Measurements from ENCODE around the gene ZNF768. TPM values are rescaled to one million over a fixed set of nuclear protein-coding genes. Genes with fewer than 3 reads are reported as not detected.
"Not testable (repeated sequence)": the region's sequence is repeated elsewhere in the genome, so short reads cannot be mapped to it uniquely, and the experiment has no call there.

The ZNF768 gene
- total and polyA plus RNA-seq, 2 of the 13 experiments (the other 11 are each of a cell fraction or from before 2014, with no cell fraction given), result 26.7 to 34.4 TPM

DNA sequence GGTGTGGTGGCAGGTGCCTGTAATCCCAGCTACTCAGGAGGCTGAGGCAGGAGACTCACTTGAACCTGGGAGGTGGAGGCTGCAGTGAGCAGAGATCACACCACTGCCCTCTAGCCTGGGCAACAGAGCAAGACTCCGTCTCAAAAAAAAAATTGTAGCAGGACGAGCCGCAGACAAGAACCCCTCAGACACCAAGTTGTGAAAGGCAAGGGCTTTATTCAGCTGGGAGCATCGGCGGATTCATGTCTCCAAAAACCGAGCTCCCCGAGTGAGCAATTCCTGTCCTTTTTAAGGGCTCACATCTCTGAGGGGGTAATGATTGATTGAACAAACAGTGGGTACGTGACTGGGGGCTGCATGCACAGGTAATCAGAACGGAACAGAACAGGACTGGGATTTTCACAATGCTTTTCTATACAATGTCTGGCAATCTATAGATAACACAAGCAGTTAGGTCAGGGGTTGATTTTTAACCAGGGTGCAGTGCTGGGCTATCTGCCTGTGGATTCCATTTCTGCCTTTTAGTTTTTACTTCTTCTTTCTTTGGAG lies 14.6 kb upstream of the ZNF768 start (continued):
- TF ChIP-seq ZNF766 (CRISPR knock-in tag; IDR thresholded peaks at IDR 0.05; ENCODE audit: borderline replicate concordance) (peak; percentile 23; the same call in 1 of the 2 replicates), SP4 (CRISPR knock-in tag; IDR thresholded peaks at IDR 0.05) (0 out of 2 replicates have a peak, but pooled peaks have one; percentile 38), SPEN (CRISPR knock-in tag; IDR thresholded peaks at IDR 0.05; ENCODE audit: low read depth) (peak; percentile 52), ZNF124 (CRISPR knock-in tag; IDR thresholded peaks at IDR 0.05) (peak; percentile 19; the same call in 1 of the 2 replicates), PITX1 (CRISPR knock-in tag; IDR thresholded peaks at IDR 0.05) (peak; percentile 88), POLR2AphosphoS5 (IDR thresholded peaks at IDR 0.05; ENCODE audit: low read depth, low read length) (peak; percentile 60; the same call in 1 of the 2 replicates), ZNF430 (CRISPR knock-in tag; IDR thresholded peaks at IDR 0.05) (peak; percentile 79), BRD4 (CRISPR knock-in tag; IDR thresholded peaks at IDR 0.05) (0 out of 2 replicates have a peak, but pooled peaks have one; percentile 45), CREM (IDR thresholded peaks at IDR 0.05) (peak; percentile 72), ZNF772 (CRISPR knock-in tag; IDR thresholded peaks at IDR 0.05) (peak; percentile 57; the same call in 1 of the 2 replicates), HOXA3 (CRISPR knock-in tag; IDR thresholded peaks at IDR 0.05) (peak; percentile 88), KDM6A (CRISPR knock-in tag; IDR thresholded peaks at IDR 0.05; ENCODE audit: low read depth) (0 out of 2 replicates have a peak, but pooled peaks have one; percentile 18), ZNF616 (CRISPR knock-in tag; IDR thresholded peaks at IDR 0.05; ENCODE audit: low read depth) (0 out of 2 replicates have a peak, but pooled peaks have one; percentile 58), FOXC1 (CRISPR knock-in tag; IDR thresholded peaks at IDR 0.05; ENCODE audit: borderline replicate concordance) (0 out of 2 replicates have a peak, but pooled peaks have one; percentile 41), HNF4G (CRISPR knock-in tag; IDR thresholded peaks at IDR 0.05; ENCODE audit: borderline replicate concordance, low read depth) (0 out of 2 replicates have a peak, but pooled peaks have one; percentile 47), POGZ (CRISPR knock-in tag; IDR thresholded peaks at IDR 0.05) (peak; percentile 80), SNAPC2 (CRISPR knock-in tag; IDR thresholded peaks at IDR 0.05) (peak; percentile 62; the same call in 1 of the 2 replicates), ZNF441 (CRISPR knock-in tag; IDR thresholded peaks at IDR 0.05; ENCODE audit: borderline replicate concordance) (0 out of 2 replicates have a peak, but pooled peaks have one; percentile 25), ZFX (CRISPR knock-in tag; IDR thresholded peaks at IDR 0.05; ENCODE audit: low read depth) (peak; percentile 58; the same call in 1 of the 2 replicates), NFIC (IDR thresholded peaks at IDR 0.05; ENCODE audit: low read length) (peak; percentile 35; the same call in 1 of the 2 replicates)
- TF ChIP-seq, protein P1, sequence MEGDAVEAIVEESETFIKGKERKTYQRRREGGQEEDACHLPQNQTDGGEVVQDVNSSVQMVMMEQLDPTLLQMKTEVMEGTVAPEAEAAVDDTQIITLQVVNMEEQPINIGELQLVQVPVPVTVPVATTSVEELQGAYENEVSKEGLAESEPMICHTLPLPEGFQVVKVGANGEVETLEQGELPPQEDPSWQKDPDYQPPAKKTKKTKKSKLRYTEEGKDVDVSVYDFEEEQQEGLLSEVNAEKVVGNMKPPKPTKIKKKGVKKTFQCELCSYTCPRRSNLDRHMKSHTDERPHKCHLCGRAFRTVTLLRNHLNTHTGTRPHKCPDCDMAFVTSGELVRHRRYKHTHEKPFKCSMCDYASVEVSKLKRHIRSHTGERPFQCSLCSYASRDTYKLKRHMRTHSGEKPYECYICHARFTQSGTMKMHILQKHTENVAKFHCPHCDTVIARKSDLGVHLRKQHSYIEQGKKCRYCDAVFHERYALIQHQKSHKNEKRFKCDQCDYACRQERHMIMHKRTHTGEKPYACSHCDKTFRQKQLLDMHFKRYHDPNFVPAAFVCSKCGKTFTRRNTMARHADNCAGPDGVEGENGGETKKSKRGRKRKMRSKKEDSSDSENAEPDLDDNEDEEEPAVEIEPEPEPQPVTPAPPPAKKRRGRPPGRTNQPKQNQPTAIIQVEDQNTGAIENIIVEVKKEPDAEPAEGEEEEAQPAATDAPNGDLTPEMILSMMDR (CRISPR knock-in tag; IDR thresholded peaks at IDR 0.05), result peak; percentile 37
- TF ChIP-seq, protein P2, sequence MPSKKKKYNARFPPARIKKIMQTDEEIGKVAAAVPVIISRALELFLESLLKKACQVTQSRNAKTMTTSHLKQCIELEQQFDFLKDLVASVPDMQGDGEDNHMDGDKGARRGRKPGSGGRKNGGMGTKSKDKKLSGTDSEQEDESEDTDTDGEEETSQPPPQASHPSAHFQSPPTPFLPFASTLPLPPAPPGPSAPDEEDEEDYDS (CRISPR knock-in tag; IDR thresholded peaks at IDR 0.05), result peak; percentile 95
- TF ChIP-seq CREM (CRISPR knock-in tag; IDR thresholded peaks at IDR 0.05); HNF4G (IDR thresholded peaks at IDR 0.05; ENCODE audit: borderline replicate concordance, low read depth, low read length): not testable (repeated sequence)
- TF ChIP-seq, protein P3, sequence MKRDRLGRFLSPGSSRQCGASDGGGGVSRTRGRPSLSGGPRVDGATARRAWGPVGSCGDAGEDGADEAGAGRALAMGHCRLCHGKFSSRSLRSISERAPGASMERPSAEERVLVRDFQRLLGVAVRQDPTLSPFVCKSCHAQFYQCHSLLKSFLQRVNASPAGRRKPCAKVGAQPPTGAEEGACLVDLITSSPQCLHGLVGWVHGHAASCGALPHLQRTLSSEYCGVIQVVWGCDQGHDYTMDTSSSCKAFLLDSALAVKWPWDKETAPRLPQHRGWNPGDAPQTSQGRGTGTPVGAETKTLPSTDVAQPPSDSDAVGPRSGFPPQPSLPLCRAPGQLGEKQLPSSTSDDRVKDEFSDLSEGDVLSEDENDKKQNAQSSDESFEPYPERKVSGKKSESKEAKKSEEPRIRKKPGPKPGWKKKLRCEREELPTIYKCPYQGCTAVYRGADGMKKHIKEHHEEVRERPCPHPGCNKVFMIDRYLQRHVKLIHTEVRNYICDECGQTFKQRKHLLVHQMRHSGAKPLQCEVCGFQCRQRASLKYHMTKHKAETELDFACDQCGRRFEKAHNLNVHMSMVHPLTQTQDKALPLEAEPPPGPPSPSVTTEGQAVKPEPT (CRISPR knock-in tag; IDR thresholded peaks at IDR 0.05; ENCODE audit: low read depth), result peak; percentile 27; the same call in 1 of the 2 replicates
- TF ChIP-seq, protein P4, sequence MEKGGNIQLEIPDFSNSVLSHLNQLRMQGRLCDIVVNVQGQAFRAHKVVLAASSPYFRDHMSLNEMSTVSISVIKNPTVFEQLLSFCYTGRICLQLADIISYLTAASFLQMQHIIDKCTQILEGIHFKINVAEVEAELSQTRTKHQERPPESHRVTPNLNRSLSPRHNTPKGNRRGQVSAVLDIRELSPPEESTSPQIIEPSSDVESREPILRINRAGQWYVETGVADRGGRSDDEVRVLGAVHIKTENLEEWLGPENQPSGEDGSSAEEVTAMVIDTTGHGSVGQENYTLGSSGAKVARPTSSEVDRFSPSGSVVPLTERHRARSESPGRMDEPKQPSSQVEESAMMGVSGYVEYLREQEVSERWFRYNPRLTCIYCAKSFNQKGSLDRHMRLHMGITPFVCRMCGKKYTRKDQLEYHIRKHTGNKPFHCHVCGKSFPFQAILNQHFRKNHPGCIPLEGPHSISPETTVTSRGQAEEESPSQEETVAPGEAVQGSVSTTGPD (CRISPR knock-in tag; IDR thresholded peaks at IDR 0.05), result peak; percentile 78; the same call in 1 of the 2 replicates

Measured in HepG2 (cell line).